Endothelial cell of umbilical vein (primary cell): Measurements from ENCODE around the gene WDR7. TPM values are rescaled to one million over a fixed set of nuclear protein-coding genes. Genes with fewer than 3 reads are reported as not detected.

ENCODE experiments used
- BruUV-seq: library from RNA; stranded (reverse); fragments of 400-500 nt; replicated peaks from 2 replicates; lab custom pipeline; 2021; lab: Mats Ljungman, UMichigan
- CTCF ChIA-PET: fragments of 300-600, 350-600 bp; sonication (Branson Sonifier 250); formaldehyde crosslinking; loops from one replicate; lab custom pipeline; 2021; ENCODE audit warnings: antibody characterized with exemption, inconsistent platforms; lab: Charles Lee
- POLR2A ChIA-PET: fragments of 300-600, 350-600 bp; sonication (Branson Sonifier 250); formaldehyde crosslinking; loops from one replicate; lab custom pipeline; 2021; ENCODE audit warnings: antibody characterized with exemption, inconsistent platforms; lab: Charles Lee
- DNase-seq: peaks from one replicate; pipeline ENCODE4 v3.0.0-alpha.2; 2011; ENCODE audit warnings: low read depth, low spot score
- FAIRE-seq: peaks from 2 replicates; lab custom pipeline; 2011; peaks lifted over from hg19 to GRCh38; lab: Jason Lieb, UNC
- H2AFZ ChIP-seq: 2 replicates; pipeline ENCODE4 v1.6.0; 2012; ENCODE audit warnings: low read depth, low read length, control low read depth, inconsistent platforms
- H3K27ac ChIP-seq: 2 replicates; pipeline ENCODE4 v1.5.1; 2011; ENCODE audit warnings: low read depth, mild to moderate bottlenecking, control low read depth, low read length, moderate library complexity; ENCODE audit not compliant: insufficient read depth
- H3K27me3 ChIP-seq, 2 experiments: 2 replicates each; pipeline versions ENCODE4 v1.6.0 to v1.6.1; 2011; ENCODE audit warnings: low read length in 2 of 2, mixed read lengths in 1 of 2; ENCODE audit not compliant: control insufficient read depth in 2 of 2, insufficient read depth in 2 of 2
- H3K36me3 ChIP-seq, 2 experiments: 2 replicates in 1 of 2; 3 replicates in 1 of 2; pipeline ENCODE4 v1.5.1; 2011; ENCODE audit warnings: low read length in 2 of 2, mild to moderate bottlenecking in 1 of 2, moderate library complexity in 1 of 2; ENCODE audit not compliant: control insufficient read depth in 2 of 2, insufficient read depth in 2 of 2; ENCODE audit errors: extremely low read depth in 1 of 2
- H3K4me1 ChIP-seq: 3 replicates; pipeline ENCODE4 v1.5.1; 2011; ENCODE audit warnings: mild to moderate bottlenecking, low read length; ENCODE audit not compliant: control insufficient read depth, insufficient read depth; ENCODE audit errors: extremely low read depth
- H3K4me2 ChIP-seq: 2 replicates; pipeline ENCODE4 v1.6.1; 2011; ENCODE audit warnings: low read length, control low read depth, mixed read lengths; ENCODE audit not compliant: insufficient read depth
- H3K4me3 ChIP-seq, 3 experiments: fragments of 200-600 bp in 1 of 3; sonication (generic), shearing (Covaris generic) in 1 of 3; replicated peaks in 1 of 3; 2 replicates each; pipeline ENCODE4 v1.5.1; 2011 to 2016; ENCODE audit warnings: control low read depth in 3 of 3, low read length in 3 of 3, mild to moderate bottlenecking in 2 of 3, inconsistent platforms in 1 of 3, low read depth in 1 of 3, moderate library complexity in 1 of 3; ENCODE audit not compliant: insufficient read depth in 1 of 3
- H3K79me2 ChIP-seq: 2 replicates; pipeline ENCODE4 v1.6.0; 2012; ENCODE audit warnings: low read length, inconsistent platforms; ENCODE audit not compliant: control insufficient read depth, insufficient read depth
- H3K9ac ChIP-seq: replicated peaks from 2 replicates; pipeline ENCODE3; 2011; ENCODE audit warnings: low read length, control low read depth; ENCODE audit not compliant: insufficient read depth; ENCODE audit errors: extremely low read depth
- H3K9me1 ChIP-seq: replicated peaks from 3 replicates; pipeline ENCODE4 v1.6.0; 2011; ENCODE audit warnings: mild to moderate bottlenecking, low read length; ENCODE audit not compliant: control insufficient read depth, insufficient read depth; ENCODE audit errors: extremely low read depth
- H3K9me3 ChIP-seq: replicated peaks from 2 replicates; pipeline ENCODE4 v1.5.1; 2012; ENCODE audit warnings: low read length, inconsistent platforms; ENCODE audit not compliant: control insufficient read depth, insufficient read depth
- H4K20me1 ChIP-seq: replicated peaks from 2 replicates; pipeline ENCODE3; 2011; ENCODE audit warnings: mild to moderate bottlenecking, low read length; ENCODE audit not compliant: control insufficient read depth, insufficient read depth; ENCODE audit errors: extremely low read depth
- EZH2 ChIP-seq: IDR thresholded peaks from 2 replicates; pipeline ENCODE4 v1.6.1; 2012; ENCODE audit warnings: borderline replicate concordance, low read depth, mild to moderate bottlenecking, moderate library complexity, low read length, inconsistent platforms; ENCODE audit not compliant: severe bottlenecking
- FOS ChIP-seq: IDR thresholded peaks from 2 replicates; pipeline ENCODE4 v1.6.1; 2011; ENCODE audit warnings: mild to moderate bottlenecking, low read length, moderate library complexity, borderline replicate concordance; ENCODE audit not compliant: insufficient read depth
- GATA2 ChIP-seq: IDR thresholded peaks from 2 replicates; pipeline ENCODE4 v1.7.0; 2011; ENCODE audit warnings: low read depth, mild to moderate bottlenecking, moderate library complexity, mixed read lengths, low read length; ENCODE audit not compliant: insufficient read length, insufficient read depth
- JUN ChIP-seq: IDR thresholded peaks from 2 replicates; pipeline ENCODE4 v1.6.1; 2011; ENCODE audit warnings: borderline replicate concordance, low read depth; ENCODE audit not compliant: insufficient read length, insufficient read depth
- MYC ChIP-seq: IDR thresholded peaks from one replicate; pipeline ENCODE4 v1.6.1; 2011; ENCODE audit warnings: mild to moderate bottlenecking, low read depth, low read length
- POLR2A ChIP-seq: IDR thresholded peaks from 2 replicates; pipeline ENCODE4 v1.6.1; 2012; ENCODE audit warnings: low read depth, mild to moderate bottlenecking, control low read depth, low read length
- POLR2AphosphoS5 ChIP-seq: IDR thresholded peaks from 2 replicates; pipeline ENCODE4 v1.6.1; 2012; ENCODE audit warnings: low read depth, mild to moderate bottlenecking, control low read depth, low read length, moderate library complexity; ENCODE audit not compliant: insufficient read depth
- dilution Hi-C: fragments of 300-500 bp; cut with MboI; formaldehyde crosslinking; loops from one replicate; pipeline ENCODE4 v1.15.0; 2019; ENCODE audit warnings: low sequenced_read_pairs; ENCODE audit not compliant: extremely low pct_ligation_motif_present
- intact Hi-C: fragments of 100-400 bp; cut with micrococcal nuclease; formaldehyde crosslinking; loops from one replicate; pipeline ENCODE4 v1.10.0; 2022
- polyA plus RNA-seq, 4 experiments: library from polyadenylated mRNA; depleted of rRNA in 3 of 4; stranded (reverse) in 3 of 4; unstranded in 1 of 4; fragments of >200 nt; gene quantifications; 2 replicates each; pipeline versions ENCODE4 v1.2.1 to v1.2.3, GENCODE V29; 2011 to 2012; ENCODE audit warnings: missing spikeins in 1 of 4
- total RNA-seq: library from RNA; stranded (reverse); gene quantifications from 2 replicates; pipeline ENCODE4 v1.2.3, GENCODE V29; 2021
- TF ChIP-seq, protein P1 (sequence below): IDR thresholded peaks from 2 replicates; pipeline ENCODE4 v1.6.1; 2011; ENCODE audit not compliant: insufficient read depth, insufficient read length
- TF ChIP-seq, protein P2 (sequence below), 2 donors: IDR thresholded peaks; 1 replicate in 1 of 2; 2 replicates in 1 of 2; pipeline ENCODE4 v1.5.1; 2011; ENCODE audit warnings: low read length in 2 of 2, mild to moderate bottlenecking in 2 of 2, moderate library complexity in 2 of 2, control low read depth in 1 of 2, inconsistent platforms in 1 of 2, low read depth in 1 of 2; ENCODE audit not compliant: insufficient read depth in 1 of 2; ENCODE audit errors: extremely low read depth in 1 of 2

WDR7 gene
- total and polyA plus RNA-seq, 2 donors (not counting 3 experiments of a cell fraction or from before 2014, with no cell fraction given): 5.9 to 19.0 TPM

DNA sequence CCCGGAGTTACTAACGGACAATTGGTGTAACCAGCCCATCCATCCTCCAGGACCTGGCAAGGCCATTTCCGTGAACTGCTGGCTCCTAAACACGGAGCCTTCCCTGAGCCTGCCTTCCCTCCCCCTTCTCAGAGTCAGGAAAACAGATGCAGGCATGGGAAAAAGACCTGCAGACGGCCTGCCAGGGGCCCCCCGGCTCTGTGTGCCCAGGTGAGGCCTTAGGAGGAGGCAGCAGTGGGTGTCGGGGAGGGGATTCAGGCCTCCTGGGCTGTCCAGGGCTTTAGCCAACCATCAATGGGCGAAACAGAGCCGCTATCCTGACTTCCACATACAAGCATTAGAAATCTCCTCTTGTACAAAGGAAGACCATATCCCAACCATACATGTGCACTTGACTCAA is 427.5 kb downstream of the WDR7 start:
- no peak for TF ChIP-seq EZH2
- TF ChIP-seq POLR2A: no peak
- TF ChIP-seq GATA2: no peak
- TF ChIP-seq, protein P1, sequence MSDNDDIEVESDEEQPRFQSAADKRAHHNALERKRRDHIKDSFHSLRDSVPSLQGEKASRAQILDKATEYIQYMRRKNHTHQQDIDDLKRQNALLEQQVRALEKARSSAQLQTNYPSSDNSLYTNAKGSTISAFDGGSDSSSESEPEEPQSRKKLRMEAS: no peak
- intact Hi-C loops: no loop called here
- H3K9ac ChIP-seq: no peak overlapping the region
- no peaks in the 10 kb centered on the region for H3K27me3 ChIP-seq
- FAIRE-seq: no peak
- no peaks in the 10 kb centered on the region for H4K20me1 ChIP-seq
- H3K27ac ChIP-seq: no peak overlapping the region
- H3K79me2 ChIP-seq: no peaks in the 10 kb centered on the region
- H3K4me2 ChIP-seq: no peak overlapping the region
- DNase-seq: no peak
- dilution Hi-C loops: no loop called here
- BruUV-seq: no TSS peak
- H2AFZ ChIP-seq: no peak overlapping the region
- no peaks in the 10 kb centered on the region for H3K4me1 ChIP-seq
- no peaks in the 10 kb centered on the region for H3K9me1 ChIP-seq
- H3K4me3 ChIP-seq: no peak overlapping the region
- POLR2A ChIA-PET: no interaction called here
- CTCF ChIA-PET: no interaction called here
- H3K9me3 ChIP-seq: no peaks in the 10 kb centered on the region
- no peaks in the 10 kb centered on the region for H3K36me3 ChIP-seq

DNA sequence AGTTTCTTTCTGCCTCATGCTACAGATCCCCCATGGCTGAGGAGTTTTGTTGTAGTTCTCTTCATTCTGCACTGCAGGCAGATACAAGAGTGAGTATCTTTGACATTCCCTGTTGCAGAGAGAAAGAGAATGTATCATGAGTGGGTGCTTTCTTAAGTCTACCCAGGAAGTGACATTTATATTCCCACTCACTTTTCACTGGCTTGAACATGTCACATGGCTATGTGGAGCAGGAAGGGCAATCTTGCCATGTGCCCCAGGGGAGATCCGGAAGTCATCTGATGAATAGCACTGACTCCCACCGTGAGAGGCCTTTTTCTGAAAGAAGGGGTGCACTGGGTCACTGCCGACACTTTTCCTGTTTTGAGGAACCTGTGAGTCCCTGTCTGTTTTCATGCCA is 429.3 kb downstream of the WDR7 start:
- Histone ChIP-seq H4K20me1 (no peaks in the 10 kb centered on the region), H3K9me3 (no peaks in the 10 kb centered on the region), H3K36me3 (no peaks in the 10 kb centered on the region), H3K27me3 (no peaks in the 10 kb centered on the region), H3K9ac (no peak overlapping the region), H3K79me2 (no peaks in the 10 kb centered on the region), H3K9me1 (no peaks in the 10 kb centered on the region), H3K4me2 (no peak overlapping the region), H3K4me1 (peaks cover 2% of the 10 kb centered on the region), H3K4me3 (no peak overlapping the region), H3K27ac (no peak overlapping the region), H2AFZ (no peak overlapping the region)
- TF ChIP-seq, protein P1: no peak
- no peak for TF ChIP-seq EZH2
- TF ChIP-seq POLR2A: no peak
- TF ChIP-seq GATA2: no peak
- TF ChIP-seq, protein P2, sequence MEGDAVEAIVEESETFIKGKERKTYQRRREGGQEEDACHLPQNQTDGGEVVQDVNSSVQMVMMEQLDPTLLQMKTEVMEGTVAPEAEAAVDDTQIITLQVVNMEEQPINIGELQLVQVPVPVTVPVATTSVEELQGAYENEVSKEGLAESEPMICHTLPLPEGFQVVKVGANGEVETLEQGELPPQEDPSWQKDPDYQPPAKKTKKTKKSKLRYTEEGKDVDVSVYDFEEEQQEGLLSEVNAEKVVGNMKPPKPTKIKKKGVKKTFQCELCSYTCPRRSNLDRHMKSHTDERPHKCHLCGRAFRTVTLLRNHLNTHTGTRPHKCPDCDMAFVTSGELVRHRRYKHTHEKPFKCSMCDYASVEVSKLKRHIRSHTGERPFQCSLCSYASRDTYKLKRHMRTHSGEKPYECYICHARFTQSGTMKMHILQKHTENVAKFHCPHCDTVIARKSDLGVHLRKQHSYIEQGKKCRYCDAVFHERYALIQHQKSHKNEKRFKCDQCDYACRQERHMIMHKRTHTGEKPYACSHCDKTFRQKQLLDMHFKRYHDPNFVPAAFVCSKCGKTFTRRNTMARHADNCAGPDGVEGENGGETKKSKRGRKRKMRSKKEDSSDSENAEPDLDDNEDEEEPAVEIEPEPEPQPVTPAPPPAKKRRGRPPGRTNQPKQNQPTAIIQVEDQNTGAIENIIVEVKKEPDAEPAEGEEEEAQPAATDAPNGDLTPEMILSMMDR (IDR thresholded peaks at IDR 0.05; ENCODE audit: extremely low read depth in 1 of 2, insufficient read depth in 1 of 2, low read depth in 1 of 2, low read length in 2 of 2): no peak
- no peak for TF ChIP-seq JUN
- no peak for TF ChIP-seq MYC
- TF ChIP-seq POLR2AphosphoS5: no peak
- TF ChIP-seq FOS: no peak
- dilution Hi-C loops (no loop called here), intact Hi-C loops (no loop called here)
- POLR2A ChIA-PET: no interaction called here
- no TSS peak for BruUV-seq
- CTCF ChIA-PET: no interaction called here
- FAIRE-seq (no peak), DNase-seq (no peak)
